SK-N-SH (cell line): ENCODE data around the gene RELCH.

Experiments
- CHD2 ChIP-seq: fragments of 150-350 bp; IDR thresholded peaks from 2 replicates; pipeline ENCODE4 v1.6.1; 2018; ENCODE audit warnings: low read length; ENCODE audit not compliant: partially characterized antibody
- ELF1 ChIP-seq: IDR thresholded peaks from 2 replicates; pipeline ENCODE4 v1.4.0; 2012
- EZH2phosphoT487 ChIP-seq: fragments of 200-600 bp; sonication (generic); IDR thresholded peaks from 2 replicates; pipeline ENCODE4 v1.6.1; 2017; ENCODE audit warnings: low read depth, mixed run types, mild to moderate bottlenecking, antibody characterized with exemption, moderate library complexity, borderline replicate concordance
- FOXM1 ChIP-seq: IDR thresholded peaks from 2 replicates; pipeline ENCODE4 v1.4.0; 2012; ENCODE audit warnings: low read depth, mild to moderate bottlenecking
- POLR2AphosphoS5 ChIP-seq: IDR thresholded peaks from 2 replicates; pipeline ENCODE4 v1.6.1; 2012; ENCODE audit warnings: low read depth, low read length
- RAD21 ChIP-seq: IDR thresholded peaks from 2 replicates; pipeline ENCODE4 v1.6.1; 2012; ENCODE audit warnings: mild to moderate bottlenecking, low read length
- RCOR1 ChIP-seq: fragments of 150-350 bp; IDR thresholded peaks from 2 replicates; pipeline ENCODE4 v1.6.1; 2017; ENCODE audit warnings: antibody characterized with exemption, low read length
- YY1 ChIP-seq: IDR thresholded peaks from 2 replicates; pipeline ENCODE4 v1.4.0; 2012; ENCODE audit warnings: low read depth, mild to moderate bottlenecking
- TF ChIP-seq, protein P1 (sequence below): fragments of 150-350 bp; IDR thresholded peaks from 2 replicates; pipeline ENCODE4 v1.6.1; 2017; ENCODE audit warnings: antibody characterized with exemption, low read length, low read depth, borderline replicate concordance
- TF ChIP-seq, protein P2 (sequence below): fragments of 200-600 bp; sonication (generic); IDR thresholded peaks from 2 replicates; pipeline ENCODE4 v1.6.1; 2017; ENCODE audit warnings: antibody characterized with exemption, mild to moderate bottlenecking, moderate library complexity
- TF ChIP-seq, protein P3 (sequence below): IDR thresholded peaks from 2 replicates; pipeline ENCODE4 v1.4.0; 2012; ENCODE audit warnings: low read depth, borderline replicate concordance
- TF ChIP-seq, protein P4 (sequence below): IDR thresholded peaks from 2 replicates; pipeline ENCODE4; 2012
- TF ChIP-seq, protein P5 (sequence below): IDR thresholded peaks from 2 replicates; pipeline ENCODE4 v1.6.1; 2012; ENCODE audit warnings: mild to moderate bottlenecking, low read depth, low read length, moderate library complexity

DNA sequence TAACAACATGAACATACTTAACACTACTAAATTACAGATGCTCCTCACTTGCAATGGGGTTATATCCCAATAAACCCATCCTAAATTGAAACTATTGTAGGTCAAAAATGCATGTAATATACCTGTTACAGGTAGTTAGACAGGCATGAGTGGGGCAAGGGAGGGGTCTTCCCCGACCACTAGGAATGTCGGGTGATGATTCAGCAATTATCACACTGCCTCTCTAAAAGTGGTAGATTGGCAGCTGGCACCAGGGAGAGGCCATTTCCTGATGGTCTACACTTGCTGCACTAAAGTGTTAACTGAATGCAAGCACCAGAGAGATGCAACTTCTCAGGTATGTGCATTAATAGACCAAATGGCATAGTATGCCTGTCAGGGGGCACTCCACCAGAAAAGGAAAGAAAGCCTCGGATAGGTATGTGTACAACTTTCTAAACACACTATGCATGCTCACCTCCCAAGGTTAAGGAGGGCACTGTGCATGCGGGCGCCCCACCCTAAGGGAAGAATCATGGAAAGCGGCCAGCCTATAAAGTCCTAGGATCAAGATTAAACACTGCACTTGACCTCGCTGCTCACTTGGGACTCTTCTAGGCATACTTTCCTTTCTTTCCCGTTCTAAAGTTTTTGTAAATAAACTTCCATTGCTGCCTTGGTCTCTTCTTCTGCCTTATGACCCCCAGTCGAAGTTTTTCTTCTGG lies 35.8 kb upstream of the RELCH start:
- TF ChIP-seq, protein P1, sequence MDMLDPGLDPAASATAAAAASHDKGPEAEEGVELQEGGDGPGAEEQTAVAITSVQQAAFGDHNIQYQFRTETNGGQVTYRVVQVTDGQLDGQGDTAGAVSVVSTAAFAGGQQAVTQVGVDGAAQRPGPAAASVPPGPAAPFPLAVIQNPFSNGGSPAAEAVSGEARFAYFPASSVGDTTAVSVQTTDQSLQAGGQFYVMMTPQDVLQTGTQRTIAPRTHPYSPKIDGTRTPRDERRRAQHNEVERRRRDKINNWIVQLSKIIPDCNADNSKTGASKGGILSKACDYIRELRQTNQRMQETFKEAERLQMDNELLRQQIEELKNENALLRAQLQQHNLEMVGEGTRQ: no peak
- TF ChIP-seq, protein P2, sequence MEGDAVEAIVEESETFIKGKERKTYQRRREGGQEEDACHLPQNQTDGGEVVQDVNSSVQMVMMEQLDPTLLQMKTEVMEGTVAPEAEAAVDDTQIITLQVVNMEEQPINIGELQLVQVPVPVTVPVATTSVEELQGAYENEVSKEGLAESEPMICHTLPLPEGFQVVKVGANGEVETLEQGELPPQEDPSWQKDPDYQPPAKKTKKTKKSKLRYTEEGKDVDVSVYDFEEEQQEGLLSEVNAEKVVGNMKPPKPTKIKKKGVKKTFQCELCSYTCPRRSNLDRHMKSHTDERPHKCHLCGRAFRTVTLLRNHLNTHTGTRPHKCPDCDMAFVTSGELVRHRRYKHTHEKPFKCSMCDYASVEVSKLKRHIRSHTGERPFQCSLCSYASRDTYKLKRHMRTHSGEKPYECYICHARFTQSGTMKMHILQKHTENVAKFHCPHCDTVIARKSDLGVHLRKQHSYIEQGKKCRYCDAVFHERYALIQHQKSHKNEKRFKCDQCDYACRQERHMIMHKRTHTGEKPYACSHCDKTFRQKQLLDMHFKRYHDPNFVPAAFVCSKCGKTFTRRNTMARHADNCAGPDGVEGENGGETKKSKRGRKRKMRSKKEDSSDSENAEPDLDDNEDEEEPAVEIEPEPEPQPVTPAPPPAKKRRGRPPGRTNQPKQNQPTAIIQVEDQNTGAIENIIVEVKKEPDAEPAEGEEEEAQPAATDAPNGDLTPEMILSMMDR: no peak
- TF ChIP-seq YY1 (no peak), RCOR1 (no peak), EZH2phosphoT487 (no peak), POLR2AphosphoS5 (no peak), FOXM1 (no peak), ELF1 (no peak), CHD2 (no peak), RAD21 (no peak)
- TF ChIP-seq, protein P3, sequence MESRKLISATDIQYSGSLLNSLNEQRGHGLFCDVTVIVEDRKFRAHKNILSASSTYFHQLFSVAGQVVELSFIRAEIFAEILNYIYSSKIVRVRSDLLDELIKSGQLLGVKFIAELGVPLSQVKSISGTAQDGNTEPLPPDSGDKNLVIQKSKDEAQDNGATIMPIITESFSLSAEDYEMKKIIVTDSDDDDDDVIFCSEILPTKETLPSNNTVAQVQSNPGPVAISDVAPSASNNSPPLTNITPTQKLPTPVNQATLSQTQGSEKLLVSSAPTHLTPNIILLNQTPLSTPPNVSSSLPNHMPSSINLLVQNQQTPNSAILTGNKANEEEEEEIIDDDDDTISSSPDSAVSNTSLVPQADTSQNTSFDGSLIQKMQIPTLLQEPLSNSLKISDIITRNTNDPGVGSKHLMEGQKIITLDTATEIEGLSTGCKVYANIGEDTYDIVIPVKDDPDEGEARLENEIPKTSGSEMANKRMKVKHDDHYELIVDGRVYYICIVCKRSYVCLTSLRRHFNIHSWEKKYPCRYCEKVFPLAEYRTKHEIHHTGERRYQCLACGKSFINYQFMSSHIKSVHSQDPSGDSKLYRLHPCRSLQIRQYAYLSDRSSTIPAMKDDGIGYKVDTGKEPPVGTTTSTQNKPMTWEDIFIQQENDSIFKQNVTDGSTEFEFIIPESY: no peak
- TF ChIP-seq, protein P4, sequence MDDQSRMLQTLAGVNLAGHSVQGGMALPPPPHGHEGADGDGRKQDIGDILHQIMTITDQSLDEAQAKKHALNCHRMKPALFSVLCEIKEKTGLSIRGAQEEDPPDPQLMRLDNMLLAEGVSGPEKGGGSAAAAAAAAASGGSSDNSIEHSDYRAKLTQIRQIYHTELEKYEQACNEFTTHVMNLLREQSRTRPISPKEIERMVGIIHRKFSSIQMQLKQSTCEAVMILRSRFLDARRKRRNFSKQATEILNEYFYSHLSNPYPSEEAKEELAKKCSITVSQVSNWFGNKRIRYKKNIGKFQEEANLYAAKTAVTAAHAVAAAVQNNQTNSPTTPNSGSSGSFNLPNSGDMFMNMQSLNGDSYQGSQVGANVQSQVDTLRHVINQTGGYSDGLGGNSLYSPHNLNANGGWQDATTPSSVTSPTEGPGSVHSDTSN: no peak
- TF ChIP-seq, protein P5, sequence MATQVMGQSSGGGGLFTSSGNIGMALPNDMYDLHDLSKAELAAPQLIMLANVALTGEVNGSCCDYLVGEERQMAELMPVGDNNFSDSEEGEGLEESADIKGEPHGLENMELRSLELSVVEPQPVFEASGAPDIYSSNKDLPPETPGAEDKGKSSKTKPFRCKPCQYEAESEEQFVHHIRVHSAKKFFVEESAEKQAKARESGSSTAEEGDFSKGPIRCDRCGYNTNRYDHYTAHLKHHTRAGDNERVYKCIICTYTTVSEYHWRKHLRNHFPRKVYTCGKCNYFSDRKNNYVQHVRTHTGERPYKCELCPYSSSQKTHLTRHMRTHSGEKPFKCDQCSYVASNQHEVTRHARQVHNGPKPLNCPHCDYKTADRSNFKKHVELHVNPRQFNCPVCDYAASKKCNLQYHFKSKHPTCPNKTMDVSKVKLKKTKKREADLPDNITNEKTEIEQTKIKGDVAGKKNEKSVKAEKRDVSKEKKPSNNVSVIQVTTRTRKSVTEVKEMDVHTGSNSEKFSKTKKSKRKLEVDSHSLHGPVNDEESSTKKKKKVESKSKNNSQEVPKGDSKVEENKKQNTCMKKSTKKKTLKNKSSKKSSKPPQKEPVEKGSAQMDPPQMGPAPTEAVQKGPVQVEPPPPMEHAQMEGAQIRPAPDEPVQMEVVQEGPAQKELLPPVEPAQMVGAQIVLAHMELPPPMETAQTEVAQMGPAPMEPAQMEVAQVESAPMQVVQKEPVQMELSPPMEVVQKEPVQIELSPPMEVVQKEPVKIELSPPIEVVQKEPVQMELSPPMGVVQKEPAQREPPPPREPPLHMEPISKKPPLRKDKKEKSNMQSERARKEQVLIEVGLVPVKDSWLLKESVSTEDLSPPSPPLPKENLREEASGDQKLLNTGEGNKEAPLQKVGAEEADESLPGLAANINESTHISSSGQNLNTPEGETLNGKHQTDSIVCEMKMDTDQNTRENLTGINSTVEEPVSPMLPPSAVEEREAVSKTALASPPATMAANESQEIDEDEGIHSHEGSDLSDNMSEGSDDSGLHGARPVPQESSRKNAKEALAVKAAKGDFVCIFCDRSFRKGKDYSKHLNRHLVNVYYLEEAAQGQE: no peak
